ENCODE results near the gene PTPRG. TPM values are rescaled to one million over a fixed set of nuclear protein-coding genes. Genes with fewer than 3 reads are reported as not detected.

Gene PTPRG
- total and polyA plus RNA-seq, 2 donors (not counting 3 experiments of a cell fraction or from before 2014, with no cell fraction given), result 8.9 to 39.1 TPM

DNA sequence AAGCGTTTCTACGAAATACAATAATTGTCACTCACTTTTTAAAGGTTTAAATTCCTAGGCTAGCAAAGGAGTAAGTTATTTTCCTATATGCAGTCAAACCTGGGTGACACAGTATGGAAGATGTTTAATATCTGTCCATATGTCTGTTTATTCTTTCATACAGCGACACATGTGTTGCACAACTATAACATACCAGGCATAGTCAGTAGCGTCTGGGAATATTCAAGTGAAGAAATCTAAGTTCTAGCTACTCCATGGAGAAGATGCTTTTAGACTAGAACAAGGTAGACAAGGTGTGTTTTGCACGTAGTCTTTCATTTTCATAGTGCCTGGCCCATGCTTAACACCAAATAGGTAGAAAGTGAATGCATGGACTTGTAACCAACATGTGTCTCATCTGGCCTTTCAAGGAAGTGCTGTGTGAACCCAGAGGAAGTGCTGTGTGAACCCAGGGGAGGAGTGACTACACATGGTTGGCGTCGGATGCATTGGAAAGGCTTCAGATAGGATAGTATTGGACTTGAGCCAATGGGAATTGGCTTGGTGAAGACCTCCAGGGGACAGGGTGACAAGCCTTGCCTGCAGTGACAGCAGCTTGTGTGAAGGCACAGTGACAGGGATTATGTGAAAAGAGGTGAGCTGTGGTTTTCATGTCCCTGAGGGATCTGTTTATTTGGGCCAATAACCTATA, 267.0 kb downstream of the PTPRG start:
- dilution Hi-C loops (cut with MboI; ENCODE audit: extremely low pct_ligation_motif_present, low sequenced_read_pairs), result no loop called here
- no peak overlapping the region for H2AFZ ChIP-seq (ENCODE audit: low read depth, low read length)
- no peak for DNase-seq (ENCODE audit: low read depth, low spot score)
- peaks cover 18% of the 10 kb centered on the region for H3K4me1 ChIP-seq (ENCODE audit: control insufficient read depth, extremely low read depth, insufficient read depth, low read length)
- no peaks in the 10 kb centered on the region for H3K36me3 ChIP-seq (ENCODE audit: control insufficient read depth in 2 of 2, extremely low read depth in 1 of 2, insufficient read depth in 2 of 2, low read length in 2 of 2)
- H3K79me2 ChIP-seq (ENCODE audit: control insufficient read depth, insufficient read depth, low read length), result peaks cover 3% of the 10 kb centered on the region
- no peaks in the 10 kb centered on the region for H3K9me3 ChIP-seq (replicated peaks; ENCODE audit: control insufficient read depth, insufficient read depth, low read length)
- BruUV-seq (replicated peaks), result no TSS peak
- no peak overlapping the region for H3K4me3 ChIP-seq (replicated peaks in 1 of 3; ENCODE audit: insufficient read depth in 1 of 3, low read depth in 1 of 3, low read length in 3 of 3)
- H3K4me2 ChIP-seq (ENCODE audit: insufficient read depth, low read length), result no peak overlapping the region
- H3K27ac ChIP-seq (ENCODE audit: insufficient read depth, low read depth, low read length), result no peak overlapping the region
- no peak overlapping the region for H3K9ac ChIP-seq (replicated peaks; ENCODE audit: extremely low read depth, insufficient read depth, low read length)
- no peaks in the 10 kb centered on the region for H3K9me1 ChIP-seq (replicated peaks; ENCODE audit: control insufficient read depth, extremely low read depth, insufficient read depth, low read length)
- ChIA-PET POLR2A (no interaction called here), CTCF (interaction anchor here (2.1 to 2.6 kb wide), 2 partner anchors 11 to 263 kb away, joined by 7 to 8 read pairs; no protein-coding TSS in a partner anchor)
- intact Hi-C loops (cut with micrococcal nuclease), result no loop called here
- no peaks in the 10 kb centered on the region for H3K27me3 ChIP-seq (ENCODE audit: control insufficient read depth in 2 of 2, insufficient read depth in 2 of 2, low read length in 2 of 2)
- no peak for FAIRE-seq
- TF ChIP-seq, protein P1, sequence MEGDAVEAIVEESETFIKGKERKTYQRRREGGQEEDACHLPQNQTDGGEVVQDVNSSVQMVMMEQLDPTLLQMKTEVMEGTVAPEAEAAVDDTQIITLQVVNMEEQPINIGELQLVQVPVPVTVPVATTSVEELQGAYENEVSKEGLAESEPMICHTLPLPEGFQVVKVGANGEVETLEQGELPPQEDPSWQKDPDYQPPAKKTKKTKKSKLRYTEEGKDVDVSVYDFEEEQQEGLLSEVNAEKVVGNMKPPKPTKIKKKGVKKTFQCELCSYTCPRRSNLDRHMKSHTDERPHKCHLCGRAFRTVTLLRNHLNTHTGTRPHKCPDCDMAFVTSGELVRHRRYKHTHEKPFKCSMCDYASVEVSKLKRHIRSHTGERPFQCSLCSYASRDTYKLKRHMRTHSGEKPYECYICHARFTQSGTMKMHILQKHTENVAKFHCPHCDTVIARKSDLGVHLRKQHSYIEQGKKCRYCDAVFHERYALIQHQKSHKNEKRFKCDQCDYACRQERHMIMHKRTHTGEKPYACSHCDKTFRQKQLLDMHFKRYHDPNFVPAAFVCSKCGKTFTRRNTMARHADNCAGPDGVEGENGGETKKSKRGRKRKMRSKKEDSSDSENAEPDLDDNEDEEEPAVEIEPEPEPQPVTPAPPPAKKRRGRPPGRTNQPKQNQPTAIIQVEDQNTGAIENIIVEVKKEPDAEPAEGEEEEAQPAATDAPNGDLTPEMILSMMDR (IDR thresholded peaks at IDR 0.05; ENCODE audit: extremely low read depth in 1 of 2, insufficient read depth in 1 of 2, low read depth in 1 of 2, low read length in 2 of 2), result no peak
- TF ChIP-seq EZH2 (IDR thresholded peaks at IDR 0.05; ENCODE audit: borderline replicate concordance, low read depth, low read length, severe bottlenecking) (no peak), POLR2A (IDR thresholded peaks at IDR 0.05; ENCODE audit: low read depth, low read length) (no peak), FOS (IDR thresholded peaks at IDR 0.05; ENCODE audit: borderline replicate concordance, insufficient read depth, low read length) (no peak), MYC (IDR thresholded peaks at IDR 0.05; ENCODE audit: low read depth, low read length) (no peak), POLR2AphosphoS5 (IDR thresholded peaks at IDR 0.05; ENCODE audit: insufficient read depth, low read depth, low read length) (no peak), GATA2 (IDR thresholded peaks at IDR 0.05; ENCODE audit: insufficient read depth, insufficient read length, low read depth, low read length) (no peak), JUN (IDR thresholded peaks at IDR 0.05; ENCODE audit: borderline replicate concordance, insufficient read depth, insufficient read length, low read depth) (no peak)
- TF ChIP-seq, protein P2, sequence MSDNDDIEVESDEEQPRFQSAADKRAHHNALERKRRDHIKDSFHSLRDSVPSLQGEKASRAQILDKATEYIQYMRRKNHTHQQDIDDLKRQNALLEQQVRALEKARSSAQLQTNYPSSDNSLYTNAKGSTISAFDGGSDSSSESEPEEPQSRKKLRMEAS (IDR thresholded peaks at IDR 0.05; ENCODE audit: insufficient read depth, insufficient read length), result no peak
- H4K20me1 ChIP-seq (replicated peaks; ENCODE audit: control insufficient read depth, extremely low read depth, insufficient read depth, low read length), result no peaks in the 10 kb centered on the region
